ENCODE data around the gene TRAF1. TPM values are rescaled to one million over a fixed set of nuclear protein-coding genes. Genes with fewer than 3 reads are reported as not detected.
"Not testable (repeated sequence)": the region's sequence is repeated elsewhere in the genome, so short reads cannot be mapped to it uniquely, and the experiment has no call there.

Gene TRAF1
- total RNA-seq = 0.86 and 1.6 TPM in 2 replicates

GRCh38 chr9:120926397-120926928, at the start of gene TRAF1:
Gene TRAF1 (minus strand): TSS chr9:120926796. CDS start chr9:120926075, 721 bp downstream.
- DNase-seq (ENCODE audit: low read depth) = no peak
- H3K4me3 ChIP-seq (ENCODE audit: low read depth, low read length) = no peak within 1 kb of the TSS
- TF ChIP-seq CTCF (IDR thresholded peaks at IDR 0.05; ENCODE audit: insufficient read depth, low read depth, low read length) = no peak

GRCh38 chr9:120974921-120975320, 48.3 kb upstream of the TRAF1 start:
- DNase-seq (ENCODE audit: low read depth) = no peak
- no peak overlapping the region for H3K4me3 ChIP-seq (ENCODE audit: low read depth, low read length)
- TF ChIP-seq CTCF (IDR thresholded peaks at IDR 0.05; ENCODE audit: insufficient read depth, low read depth, low read length) = no peak

- TF ChIP-seq CTCF (IDR thresholded peaks at IDR 0.05; ENCODE audit: insufficient read depth, low read depth, low read length) = no peak
- H3K4me3 ChIP-seq (ENCODE audit: low read depth, low read length) = no peak overlapping the region
- no peak for DNase-seq (ENCODE audit: low read depth)
These were observed 47.6 kb upstream of the TRAF1 start for GRCh38 chr9:120974181-120974580.

- DNase-seq (ENCODE audit: low read depth) = no peak
- TF ChIP-seq CTCF (IDR thresholded peaks at IDR 0.05; ENCODE audit: insufficient read depth, low read depth, low read length) = no peak
- no peak overlapping the region for H3K4me3 ChIP-seq (ENCODE audit: low read depth, low read length)
These were observed 45.3 kb upstream of the TRAF1 start for GRCh38 chr9:120971938-120972337.

GRCh38 chr9:120971471-120971870, 44.9 kb upstream of the TRAF1 start:
- not testable (repeated sequence) for DNase-seq (ENCODE audit: low read depth); H3K4me3 ChIP-seq (ENCODE audit: low read depth, low read length)

GRCh38 chr9:120970244-120970643, 43.6 kb upstream of the TRAF1 start:
- TF ChIP-seq CTCF (IDR thresholded peaks at IDR 0.05; ENCODE audit: insufficient read depth, low read depth, low read length) = no peak
- peak; percentile 20 for DNase-seq (ENCODE audit: low read depth)
- no peak overlapping the region for H3K4me3 ChIP-seq (ENCODE audit: low read depth, low read length)

GRCh38 chr9:120966013-120966369, 39.4 kb upstream of the TRAF1 start:
- no peak for TF ChIP-seq CTCF (IDR thresholded peaks at IDR 0.05; ENCODE audit: insufficient read depth, low read depth, low read length)
- DNase-seq (ENCODE audit: low read depth) = no peak
- H3K4me3 ChIP-seq (ENCODE audit: low read depth, low read length) = no peak overlapping the region
